Subcutaneous adipose tissue (tissue), 4 donors: Measurements from ENCODE around the gene KCNK7. TPM values are rescaled to one million over a fixed set of nuclear protein-coding genes. Genes with fewer than 3 reads are reported as not detected.

Experiments
- CTCF ChIP-seq: fragments of 450-650 bp; IDR thresholded peaks from one replicate; pipeline ENCODE4 v1.5.1; 2016; ENCODE audit warnings: low read depth, mild to moderate bottlenecking, control low read depth, antibody characterized with exemption, moderate library complexity
- total RNA-seq, 4 donors: library from RNA; depleted of rRNA; stranded (reverse); fragments of >200 nt; gene quantifications; one replicate each; pipeline ENCODE4 v1.1.0, GENCODE V29; 2016

Gene KCNK7
- total RNA-seq, 4 donors from 2014 or later, result 0.57 TPM; not detected in 3

- no peak for TF ChIP-seq CTCF
These were observed 17.1 kb upstream of the KCNK7 start for GRCh38 chr11:65612691-65613090.

- no peak for TF ChIP-seq CTCF
These were observed 16.4 kb upstream of the KCNK7 start for GRCh38 chr11:65611758-65612603.

GRCh38 chr11:65611028-65611757 lies 15.6 kb upstream of the KCNK7 start:
- no peak for TF ChIP-seq CTCF

GRCh38 chr11:65610404-65610803 lies 14.8 kb upstream of the KCNK7 start:
- TF ChIP-seq CTCF, result no peak

GRCh38 chr11:65609665-65610064 lies 14.1 kb upstream of the KCNK7 start:
- TF ChIP-seq CTCF, result no peak

GRCh38 chr11:65609229-65609628 lies 13.6 kb upstream of the KCNK7 start:
- no peak for TF ChIP-seq CTCF
